NCI-H2081 treated with DMSO at 0.1 percent for 48 hours (cell line): ENCODE data around the gene SETMAR.
"Not testable (repeated sequence)": the region's sequence is repeated elsewhere in the genome, so short reads cannot be mapped to it uniquely, and the experiment has no call there.

Experiments
- DNase-seq: peaks from one replicate; lab custom pipeline; 2025; lab: John Stamatoyannopoulos, UW

SETMAR gene

GRCh38 chr3:4313606-4314293, 10.6 kb downstream of the SETMAR start:
- DNase-seq: no peak

- DNase-seq: no peak
Measured at GRCh38 chr3:4314688-4315087, 11.5 kb downstream of the SETMAR start.

GRCh38 chr3:4320096-4320911, 17.1 kb downstream of the SETMAR start:
- no peak for DNase-seq

- no peak for DNase-seq
Measured at GRCh38 chr3:4321732-4322131, 18.6 kb downstream of the SETMAR start.

GRCh38 chr3:4322635-4323034, 19.5 kb downstream of the SETMAR start:
- DNase-seq: no peak

- DNase-seq: no peak
Measured at GRCh38 chr3:4323246-4324027, 20.3 kb downstream of the SETMAR start.

GRCh38 chr3:4326868-4327267, 23.7 kb downstream of the SETMAR start:
- DNase-seq: no peak

- DNase-seq: not testable (repeated sequence)
Measured at GRCh38 chr3:4329806-4330205, 26.6 kb downstream of the SETMAR start.

GRCh38 chr3:4332111-4332510, 28.9 kb downstream of the SETMAR start:
- no peak for DNase-seq

- DNase-seq: no peak
Measured at GRCh38 chr3:4332574-4332973, 29.4 kb downstream of the SETMAR start.

GRCh38 chr3:4332991-4333390, 29.8 kb downstream of the SETMAR start:
- DNase-seq: no peak

GRCh38 chr3:4334548-4334947, 31.4 kb downstream of the SETMAR start:
- no peak for DNase-seq

GRCh38 chr3:4335840-4336562, 32.8 kb downstream of the SETMAR start:
- DNase-seq: no peak

GRCh38 chr3:4336850-4337546, 33.8 kb downstream of the SETMAR start:
- DNase-seq: no peak

GRCh38 chr3:4338751-4339150, 35.6 kb downstream of the SETMAR start:
- DNase-seq: no peak

- DNase-seq: no peak
Measured at GRCh38 chr3:4340077-4340410, 36.9 kb downstream of the SETMAR start.

GRCh38 chr3:4340411-4341335, 37.5 kb downstream of the SETMAR start:
- DNase-seq: no peak

- DNase-seq: no peak
Measured at GRCh38 chr3:4341336-4341675, 38.1 kb downstream of the SETMAR start.

GRCh38 chr3:4343258-4343657, 40.1 kb downstream of the SETMAR start:
- DNase-seq: no peak

- DNase-seq: no peak
Measured at GRCh38 chr3:4350789-4351163, 47.6 kb downstream of the SETMAR start.
